ENCODE data around the gene HSD17B14. TPM values are rescaled to one million over a fixed set of nuclear protein-coding genes. Genes with fewer than 3 reads are reported as not detected.
A peak's percentile ranks its signal among the peaks of the same experiment; 100 is the strongest.

Gene HSD17B14
- total and polyA plus RNA-seq, 2 of the 13 experiments (the other 11 are each of a cell fraction or from before 2014, with no cell fraction given), result 0.58 to 1.2 TPM

- TF ChIP-seq ZNF431 (CRISPR knock-in tag; IDR thresholded peaks at IDR 0.05; ENCODE audit: borderline replicate concordance, low read depth) (no peak), NCOA2 (CRISPR knock-in tag; IDR thresholded peaks at IDR 0.05) (peak; percentile 39; the same call in 1 of the 2 replicates), CENPT (CRISPR knock-in tag; IDR thresholded peaks at IDR 0.05; ENCODE audit: low read depth) (no peak), ZKSCAN8 (CRISPR knock-in tag; IDR thresholded peaks at IDR 0.05; ENCODE audit: borderline replicate concordance) (no peak), MBNL3 (CRISPR knock-in tag; conservative IDR thresholded peaks at IDR 0.05) (no peak), ZMAT5 (CRISPR knock-in tag; IDR thresholded peaks at IDR 0.05; ENCODE audit: borderline replicate concordance, low read depth) (no peak), LRRFIP1 (CRISPR knock-in tag; conservative IDR thresholded peaks at IDR 0.05) (no peak), ZNF101 (CRISPR knock-in tag; IDR thresholded peaks at IDR 0.05; ENCODE audit: borderline replicate concordance, low read depth) (no peak), KDM1A (CRISPR knock-in tag; IDR thresholded peaks at IDR 0.05) (no peak), SRSF4 (IDR thresholded peaks at IDR 0.05; ENCODE audit: low read depth, low read length, poor library complexity, severe bottlenecking) (no peak), ZNF280D (CRISPR knock-in tag; IDR thresholded peaks at IDR 0.05) (0 out of 2 replicates have a peak, but pooled peaks have one; percentile 34), ZSCAN22 (CRISPR knock-in tag; IDR thresholded peaks at IDR 0.05) (no peak), TCF7 (IDR thresholded peaks at IDR 0.05; ENCODE audit: low read depth) (no peak)
- TF ChIP-seq, protein P1, sequence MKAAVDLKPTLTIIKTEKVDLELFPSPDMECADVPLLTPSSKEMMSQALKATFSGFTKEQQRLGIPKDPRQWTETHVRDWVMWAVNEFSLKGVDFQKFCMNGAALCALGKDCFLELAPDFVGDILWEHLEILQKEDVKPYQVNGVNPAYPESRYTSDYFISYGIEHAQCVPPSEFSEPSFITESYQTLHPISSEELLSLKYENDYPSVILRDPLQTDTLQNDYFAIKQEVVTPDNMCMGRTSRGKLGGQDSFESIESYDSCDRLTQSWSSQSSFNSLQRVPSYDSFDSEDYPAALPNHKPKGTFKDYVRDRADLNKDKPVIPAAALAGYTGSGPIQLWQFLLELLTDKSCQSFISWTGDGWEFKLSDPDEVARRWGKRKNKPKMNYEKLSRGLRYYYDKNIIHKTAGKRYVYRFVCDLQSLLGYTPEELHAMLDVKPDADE (CRISPR knock-in tag; IDR thresholded peaks at IDR 0.05), result no peak
- TF ChIP-seq, protein P2, sequence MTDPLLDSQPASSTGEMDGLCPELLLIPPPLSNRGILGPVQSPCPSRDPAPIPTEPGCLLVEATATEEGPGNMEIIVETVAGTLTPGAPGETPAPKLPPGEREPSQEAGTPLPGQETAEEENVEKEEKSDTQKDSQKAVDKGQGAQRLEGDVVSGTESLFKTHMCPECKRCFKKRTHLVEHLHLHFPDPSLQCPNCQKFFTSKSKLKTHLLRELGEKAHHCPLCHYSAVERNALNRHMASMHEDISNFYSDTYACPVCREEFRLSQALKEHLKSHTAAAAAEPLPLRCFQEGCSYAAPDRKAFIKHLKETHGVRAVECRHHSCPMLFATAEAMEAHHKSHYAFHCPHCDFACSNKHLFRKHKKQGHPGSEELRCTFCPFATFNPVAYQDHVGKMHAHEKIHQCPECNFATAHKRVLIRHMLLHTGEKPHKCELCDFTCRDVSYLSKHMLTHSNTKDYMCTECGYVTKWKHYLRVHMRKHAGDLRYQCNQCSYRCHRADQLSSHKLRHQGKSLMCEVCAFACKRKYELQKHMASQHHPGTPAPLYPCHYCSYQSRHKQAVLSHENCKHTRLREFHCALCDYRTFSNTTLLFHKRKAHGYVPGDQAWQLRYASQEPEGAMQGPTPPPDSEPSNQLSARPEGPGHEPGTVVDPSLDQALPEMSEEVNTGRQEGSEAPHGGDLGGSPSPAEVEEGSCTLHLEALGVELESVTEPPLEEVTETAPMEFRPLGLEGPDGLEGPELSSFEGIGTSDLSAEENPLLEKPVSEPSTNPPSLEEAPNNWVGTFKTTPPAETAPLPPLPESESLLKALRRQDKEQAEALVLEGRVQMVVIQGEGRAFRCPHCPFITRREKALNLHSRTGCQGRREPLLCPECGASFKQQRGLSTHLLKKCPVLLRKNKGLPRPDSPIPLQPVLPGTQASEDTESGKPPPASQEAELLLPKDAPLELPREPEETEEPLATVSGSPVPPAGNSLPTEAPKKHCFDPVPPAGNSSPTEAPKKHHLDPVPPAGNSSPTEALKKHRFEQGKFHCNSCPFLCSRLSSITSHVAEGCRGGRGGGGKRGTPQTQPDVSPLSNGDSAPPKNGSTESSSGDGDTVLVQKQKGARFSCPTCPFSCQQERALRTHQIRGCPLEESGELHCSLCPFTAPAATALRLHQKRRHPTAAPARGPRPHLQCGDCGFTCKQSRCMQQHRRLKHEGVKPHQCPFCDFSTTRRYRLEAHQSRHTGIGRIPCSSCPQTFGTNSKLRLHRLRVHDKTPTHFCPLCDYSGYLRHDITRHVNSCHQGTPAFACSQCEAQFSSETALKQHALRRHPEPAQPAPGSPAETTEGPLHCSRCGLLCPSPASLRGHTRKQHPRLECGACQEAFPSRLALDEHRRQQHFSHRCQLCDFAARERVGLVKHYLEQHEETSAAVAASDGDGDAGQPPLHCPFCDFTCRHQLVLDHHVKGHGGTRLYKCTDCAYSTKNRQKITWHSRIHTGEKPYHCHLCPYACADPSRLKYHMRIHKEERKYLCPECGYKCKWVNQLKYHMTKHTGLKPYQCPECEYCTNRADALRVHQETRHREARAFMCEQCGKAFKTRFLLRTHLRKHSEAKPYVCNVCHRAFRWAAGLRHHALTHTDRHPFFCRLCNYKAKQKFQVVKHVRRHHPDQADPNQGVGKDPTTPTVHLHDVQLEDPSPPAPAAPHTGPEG (CRISPR knock-in tag; IDR thresholded peaks at IDR 0.05), result no peak
Observed at GRCh38 chr19:48872182-48872883, 36.0 kb upstream of the HSD17B14 start, which contains the start of gene PPP1R15A (continued).

Measured in HepG2 (cell line).